PFSK-1 (cell line): Measurements from ENCODE around the gene TNS1.

Experiments
- FOXP2 ChIP-seq: optimal IDR thresholded peaks from 2 replicates; pipeline ENCODE3; 2011; ENCODE audit warnings: borderline replicate concordance, control low read depth, inconsistent platforms; ENCODE audit not compliant: insufficient read depth; ENCODE audit errors: extremely low read length, extremely low read depth
- POLR2AphosphoS5 ChIP-seq: IDR thresholded peaks from 2 replicates; pipeline ENCODE4 v1.6.1; 2012; ENCODE audit warnings: low read depth, mild to moderate bottlenecking, control low read depth, low read length, moderate library complexity
- REST ChIP-seq, 2 experiments: IDR thresholded peaks; 2 replicates each; pipeline versions ENCODE4 v1.6.1 to v1.8.0; 2011 to 2012; ENCODE audit warnings: low read depth in 2 of 2, low read length in 2 of 2, control low read depth in 1 of 2, inconsistent platforms in 1 of 2, mild to moderate bottlenecking in 1 of 2, moderate library complexity in 1 of 2; ENCODE audit not compliant: insufficient read depth in 1 of 2
- SIN3A ChIP-seq: IDR thresholded peaks from 2 replicates; pipeline ENCODE4 v1.6.1; 2012; ENCODE audit warnings: mild to moderate bottlenecking, low read length, moderate library complexity, borderline replicate concordance; ENCODE audit not compliant: insufficient read depth
- TAF1 ChIP-seq: IDR thresholded peaks from 2 replicates; pipeline ENCODE4 v1.6.1; 2012; ENCODE audit warnings: low read length, control low read depth, borderline replicate concordance; ENCODE audit not compliant: insufficient read depth

Gene TNS1

DNA sequence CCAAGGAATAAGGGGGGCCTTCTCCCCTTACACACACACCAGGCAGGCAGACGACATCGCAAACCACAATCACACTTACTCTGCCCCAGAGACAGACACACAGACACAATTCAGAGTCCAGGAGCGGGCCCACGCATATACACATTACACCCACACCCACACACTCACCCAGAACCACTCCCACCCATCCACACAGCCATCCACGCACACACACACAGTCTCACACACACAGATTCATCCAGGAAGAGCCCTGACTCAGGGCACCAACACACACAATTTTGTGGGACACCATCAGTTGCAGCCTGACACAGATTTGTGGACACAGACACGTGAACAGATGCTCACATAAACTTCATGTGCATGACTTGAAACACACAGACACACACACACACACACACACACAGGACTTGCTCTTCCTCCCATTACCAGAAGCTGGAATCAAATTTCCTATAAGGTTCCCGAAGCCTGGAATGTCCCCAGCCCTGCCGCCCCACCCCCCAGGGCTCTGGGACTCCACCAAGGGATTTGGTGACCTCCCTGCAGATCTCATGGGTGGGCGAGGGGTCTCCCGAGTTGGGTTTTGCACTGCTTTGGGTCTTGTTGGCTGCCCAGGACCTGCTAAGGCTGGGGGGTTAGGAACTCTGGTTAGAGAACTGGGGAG is 23.5 kb downstream of the TNS1 start:
- TF ChIP-seq POLR2AphosphoS5 (no peak), TAF1 (no peak), FOXP2 (no peak), REST (IDR thresholded peaks at IDR 0.05; ENCODE audit: insufficient read depth in 1 of 2, low read depth in 2 of 2, low read length in 2 of 2) (no peak), SIN3A (no peak)

GRCh38 chr2:217978536-217979150 is 24.2 kb downstream of the TNS1 start:
- TF ChIP-seq TAF1 (no peak), SIN3A (no peak), REST (IDR thresholded peaks at IDR 0.05; ENCODE audit: insufficient read depth in 1 of 2, low read depth in 2 of 2, low read length in 2 of 2) (no peak)

- TF ChIP-seq TAF1 (no peak), REST (IDR thresholded peaks at IDR 0.05; ENCODE audit: insufficient read depth in 1 of 2, low read depth in 2 of 2, low read length in 2 of 2) (no peak), POLR2AphosphoS5 (no peak), FOXP2 (no peak), SIN3A (no peak)
Observed at GRCh38 chr2:217977840-217978535, 24.8 kb downstream of the TNS1 start.

- TF ChIP-seq FOXP2 = no peak
Observed at GRCh38 chr2:217976301-217976700, 26.5 kb downstream of the TNS1 start.

DNA sequence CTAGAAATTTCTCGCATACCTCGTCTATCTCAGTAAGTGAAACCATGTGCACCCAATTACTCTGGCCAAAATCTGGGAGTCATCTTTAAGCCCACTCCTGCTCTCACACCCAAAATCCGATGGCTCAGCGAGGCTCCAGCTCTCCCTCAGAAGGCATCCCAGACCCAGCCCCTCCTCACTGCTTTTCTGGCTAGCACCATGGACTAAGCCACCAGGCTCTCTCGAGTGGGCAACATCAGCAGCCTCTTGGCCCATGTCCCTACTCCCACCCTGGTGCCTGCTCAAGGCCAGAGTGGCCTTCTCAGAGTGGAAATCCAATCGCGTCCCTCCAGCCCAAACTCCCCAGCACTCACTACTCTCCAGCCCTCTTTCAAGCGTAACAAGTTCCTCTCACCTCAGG is 27.2 kb downstream of the TNS1 start:
- TF ChIP-seq FOXP2 (no peak), TAF1 (no peak), POLR2AphosphoS5 (no peak), SIN3A (no peak), REST (IDR thresholded peaks at IDR 0.05; ENCODE audit: insufficient read depth in 1 of 2, low read depth in 2 of 2, low read length in 2 of 2) (no peak)
